Nephron (organoid): Measurements from ENCODE around the gene MRGPRE.

Source experiments
- H3K27ac Mint-ChIP-seq, 3 experiments: 2 replicates each; pipeline ENCODE4 v1.8.0; 2020; ENCODE audit warnings: mixed read lengths in 3 of 3, mild to moderate bottlenecking in 2 of 3, moderate library complexity in 1 of 3
- H3K27me3 Mint-ChIP-seq: 2 replicates; pipeline ENCODE4 v1.8.0; 2021; ENCODE audit warnings: low read depth, mild to moderate bottlenecking, moderate library complexity, mixed read lengths
- H3K36me3 Mint-ChIP-seq: 2 replicates; pipeline ENCODE4 v1.8.0; 2020; ENCODE audit warnings: low read depth, mixed read lengths
- H3K4me1 Mint-ChIP-seq: 2 replicates; pipeline ENCODE4 v1.8.0; 2020; ENCODE audit warnings: mixed read lengths
- H3K4me3 Mint-ChIP-seq, 3 experiments: 2 replicates each; pipeline ENCODE4 v1.8.0; 2020; ENCODE audit warnings: mild to moderate bottlenecking in 3 of 3, mixed read lengths in 3 of 3, moderate library complexity in 2 of 3
- H3K9me3 Mint-ChIP-seq: 2 replicates; pipeline ENCODE4 v1.8.0; 2020; ENCODE audit warnings: mixed read lengths
- TF ChIP-seq, protein P1 (sequence below), 3 experiments: fragments of 200-600 bp; sonication (generic); IDR thresholded peaks; one replicate each; pipeline ENCODE4 v1.5.0; 2021; ENCODE audit warnings: antibody characterized with exemption in 3 of 3; ENCODE audit not compliant: unreplicated experiment in 3 of 3

Gene MRGPRE

DNA sequence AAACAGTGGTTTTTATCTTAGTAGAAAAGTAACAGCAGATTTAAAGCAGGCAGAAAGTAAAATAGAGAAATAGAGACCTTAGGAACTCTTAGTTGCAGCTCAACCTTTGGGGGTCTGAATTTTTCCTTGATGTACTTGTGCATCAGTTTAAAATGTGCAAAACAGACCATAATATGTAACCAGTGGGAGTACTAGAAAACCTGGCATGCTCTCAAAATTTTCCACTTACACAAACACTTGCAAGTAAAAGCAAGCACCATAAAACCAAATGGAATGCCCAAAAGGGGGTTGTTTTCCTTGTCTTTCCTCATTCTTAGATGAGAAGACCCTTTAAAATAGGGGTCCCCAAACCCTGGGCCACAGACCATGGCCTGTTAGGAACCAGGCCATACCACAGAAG is 12.9 kb upstream of the MRGPRE start:
- TF ChIP-seq, protein P1, sequence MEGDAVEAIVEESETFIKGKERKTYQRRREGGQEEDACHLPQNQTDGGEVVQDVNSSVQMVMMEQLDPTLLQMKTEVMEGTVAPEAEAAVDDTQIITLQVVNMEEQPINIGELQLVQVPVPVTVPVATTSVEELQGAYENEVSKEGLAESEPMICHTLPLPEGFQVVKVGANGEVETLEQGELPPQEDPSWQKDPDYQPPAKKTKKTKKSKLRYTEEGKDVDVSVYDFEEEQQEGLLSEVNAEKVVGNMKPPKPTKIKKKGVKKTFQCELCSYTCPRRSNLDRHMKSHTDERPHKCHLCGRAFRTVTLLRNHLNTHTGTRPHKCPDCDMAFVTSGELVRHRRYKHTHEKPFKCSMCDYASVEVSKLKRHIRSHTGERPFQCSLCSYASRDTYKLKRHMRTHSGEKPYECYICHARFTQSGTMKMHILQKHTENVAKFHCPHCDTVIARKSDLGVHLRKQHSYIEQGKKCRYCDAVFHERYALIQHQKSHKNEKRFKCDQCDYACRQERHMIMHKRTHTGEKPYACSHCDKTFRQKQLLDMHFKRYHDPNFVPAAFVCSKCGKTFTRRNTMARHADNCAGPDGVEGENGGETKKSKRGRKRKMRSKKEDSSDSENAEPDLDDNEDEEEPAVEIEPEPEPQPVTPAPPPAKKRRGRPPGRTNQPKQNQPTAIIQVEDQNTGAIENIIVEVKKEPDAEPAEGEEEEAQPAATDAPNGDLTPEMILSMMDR (IDR thresholded peaks at IDR 0.05; ENCODE audit: unreplicated experiment in 3 of 3): no peak
- peaks cover 9% of the 10 kb centered on the region for H3K9me3 Mint-ChIP-seq
- H3K4me1 Mint-ChIP-seq: no peaks in the 10 kb centered on the region
- H3K36me3 Mint-ChIP-seq: no peaks in the 10 kb centered on the region
- H3K4me3 Mint-ChIP-seq: no peak overlapping the region
- H3K27ac Mint-ChIP-seq: no peak overlapping the region
- H3K27me3 Mint-ChIP-seq: peaks cover 17% of the 10 kb centered on the region

DNA sequence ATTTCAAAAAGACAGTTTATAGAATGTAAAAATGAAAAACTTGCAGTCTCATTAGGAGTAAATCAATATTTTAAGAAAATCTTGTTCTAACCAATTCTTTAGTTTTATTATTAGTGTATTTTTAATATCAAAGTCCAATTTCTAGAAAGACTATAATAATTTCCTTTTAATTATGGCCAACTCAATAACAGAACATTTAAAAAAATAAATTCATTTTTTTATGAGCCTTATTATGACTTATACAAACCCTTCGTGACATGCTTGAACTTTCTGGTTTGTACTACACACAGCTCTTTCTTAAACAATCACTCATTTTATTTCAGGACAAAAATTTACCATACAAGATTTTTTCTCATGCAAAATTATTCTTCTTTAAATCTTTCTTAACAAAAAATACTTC is 11.7 kb upstream of the MRGPRE start:
- Mint-ChIP-seq H3K36me3 (no peaks in the 10 kb centered on the region), H3K27ac (no peak overlapping the region), H3K4me3 (no peak overlapping the region), H3K9me3 (peaks cover 9% of the 10 kb centered on the region), H3K4me1 (no peaks in the 10 kb centered on the region), H3K27me3 (peaks cover 25% of the 10 kb centered on the region)
- TF ChIP-seq, protein P1 (IDR thresholded peaks at IDR 0.05; ENCODE audit: unreplicated experiment in 3 of 3): no peak

DNA sequence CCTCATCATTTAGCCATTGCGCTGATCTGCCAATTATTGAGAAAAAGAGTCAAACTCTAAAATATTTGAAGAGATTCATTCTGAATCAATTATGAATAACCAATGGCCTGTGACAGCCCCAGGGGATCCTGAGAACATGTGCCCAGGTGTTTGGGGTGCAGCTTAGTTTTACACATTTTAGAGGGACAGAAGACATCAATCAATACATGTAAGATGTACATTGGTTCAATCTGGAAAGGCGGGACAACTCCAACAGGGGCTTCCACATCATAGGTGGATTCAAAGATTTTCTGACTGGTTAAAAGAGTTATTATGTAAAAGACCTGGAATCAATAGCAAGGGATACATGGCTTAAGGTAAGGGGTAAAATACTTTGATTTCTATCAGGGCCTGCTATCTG is 4.9 kb upstream of the MRGPRE start:
- no peak overlapping the region for H3K4me3 Mint-ChIP-seq
- no peak overlapping the region for H3K27ac Mint-ChIP-seq
- no peaks in the 10 kb centered on the region for H3K36me3 Mint-ChIP-seq
- peaks cover 49% of the 10 kb centered on the region for H3K27me3 Mint-ChIP-seq
- H3K9me3 Mint-ChIP-seq: no peaks in the 10 kb centered on the region
- TF ChIP-seq, protein P1 (IDR thresholded peaks at IDR 0.05; ENCODE audit: unreplicated experiment in 3 of 3): no peak
- no peaks in the 10 kb centered on the region for H3K4me1 Mint-ChIP-seq

DNA sequence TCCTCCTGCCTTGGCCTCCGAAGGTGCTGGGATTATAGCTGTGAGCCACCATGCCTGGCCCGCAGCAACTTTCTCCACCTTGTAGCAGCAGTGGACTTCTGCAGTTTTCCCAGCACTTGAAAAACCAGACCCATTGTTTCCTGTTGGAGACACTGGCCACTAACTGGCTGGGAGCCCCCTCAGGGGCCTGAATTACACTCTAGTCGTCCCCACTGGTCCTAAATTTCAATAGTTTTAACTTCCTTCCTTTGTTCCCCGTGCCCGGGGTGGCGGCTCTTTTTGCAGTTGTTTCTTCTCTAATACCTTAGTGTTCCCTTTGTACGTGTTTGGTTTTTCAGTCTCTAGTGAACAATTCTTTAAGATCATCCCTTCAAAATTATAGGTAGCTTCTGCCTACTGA is 2.6 kb upstream of the MRGPRE start:
- Mint-ChIP-seq H3K4me3 (no peak overlapping the region), H3K9me3 (no peaks in the 10 kb centered on the region), H3K36me3 (no peaks in the 10 kb centered on the region), H3K4me1 (no peaks in the 10 kb centered on the region), H3K27ac (no peak overlapping the region), H3K27me3 (peaks cover 35% of the 10 kb centered on the region)
- TF ChIP-seq, protein P1 (IDR thresholded peaks at IDR 0.05; ENCODE audit: unreplicated experiment in 3 of 3): no peak

DNA sequence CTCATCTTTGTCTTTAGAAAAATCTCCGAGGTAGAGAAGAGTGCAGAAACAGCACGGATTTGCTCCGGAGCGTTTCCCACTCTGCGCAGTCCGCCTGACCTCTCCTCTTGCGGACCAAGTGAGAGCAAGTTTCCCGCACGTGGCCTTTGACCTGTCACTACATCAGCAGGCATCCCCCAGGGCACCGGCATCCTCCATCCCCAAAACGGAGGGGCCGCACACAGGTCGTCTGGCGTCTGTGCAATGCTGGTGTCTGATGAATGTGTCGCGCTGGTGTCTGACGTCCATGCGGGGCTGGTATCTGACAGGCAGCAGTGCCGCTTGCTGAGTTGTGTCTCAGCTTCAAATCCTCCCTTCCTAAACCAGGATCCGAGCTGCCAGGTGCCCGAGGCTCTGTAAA is 739 bp upstream of the MRGPRE start:
- no peak overlapping the region for H3K4me3 Mint-ChIP-seq
- no peaks in the 10 kb centered on the region for H3K4me1 Mint-ChIP-seq
- TF ChIP-seq, protein P1 (IDR thresholded peaks at IDR 0.05; ENCODE audit: unreplicated experiment in 3 of 3): no peak
- H3K36me3 Mint-ChIP-seq: no peaks in the 10 kb centered on the region
- H3K27ac Mint-ChIP-seq: no peak overlapping the region
- no peaks in the 10 kb centered on the region for H3K9me3 Mint-ChIP-seq
- peaks cover 27% of the 10 kb centered on the region for H3K27me3 Mint-ChIP-seq

DNA sequence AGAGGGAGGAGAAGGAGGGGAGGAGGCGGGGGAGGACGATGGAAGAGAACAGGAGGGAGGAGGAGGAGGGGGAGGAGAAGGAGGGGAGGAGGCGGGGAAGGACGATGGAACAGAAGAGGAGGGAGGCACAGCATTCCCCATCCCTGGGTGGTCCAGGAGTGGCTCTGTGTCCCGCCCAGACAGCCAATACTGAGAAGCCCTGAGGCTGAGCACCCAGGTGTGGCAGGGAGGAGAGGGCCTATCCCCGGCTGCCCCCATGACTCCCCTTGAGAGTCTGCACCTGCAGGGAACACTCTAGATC is 717 bp downstream of the MRGPRE start:
- no peak overlapping the region for H3K4me3 Mint-ChIP-seq
- no peaks in the 10 kb centered on the region for H3K9me3 Mint-ChIP-seq
- TF ChIP-seq, protein P1 (IDR thresholded peaks at IDR 0.05; ENCODE audit: unreplicated experiment in 3 of 3): no peak
- no peaks in the 10 kb centered on the region for H3K4me1 Mint-ChIP-seq
- peaks cover 24% of the 10 kb centered on the region for H3K27me3 Mint-ChIP-seq
- no peaks in the 10 kb centered on the region for H3K36me3 Mint-ChIP-seq
- H3K27ac Mint-ChIP-seq: no peak overlapping the region
